Stimulated activated CD4-positive, alpha-beta T cell treated with anti-CD3 and anti-CD28 coated beads, Interleukin-4, amount 100 ng/mL, for 4 hours (primary cell): Measurements from ENCODE around the gene GOLGA8T.
"Not testable (repeated sequence)": the region's sequence is repeated elsewhere in the genome, so short reads cannot be mapped to it uniquely, and the experiment has no call there.

Experiments used
- DNase-seq, 2 experiments: peaks; one replicate each; pipeline ENCODE4 v3.0.0-alpha.2; 2020

The GOLGA8T gene

DNA sequence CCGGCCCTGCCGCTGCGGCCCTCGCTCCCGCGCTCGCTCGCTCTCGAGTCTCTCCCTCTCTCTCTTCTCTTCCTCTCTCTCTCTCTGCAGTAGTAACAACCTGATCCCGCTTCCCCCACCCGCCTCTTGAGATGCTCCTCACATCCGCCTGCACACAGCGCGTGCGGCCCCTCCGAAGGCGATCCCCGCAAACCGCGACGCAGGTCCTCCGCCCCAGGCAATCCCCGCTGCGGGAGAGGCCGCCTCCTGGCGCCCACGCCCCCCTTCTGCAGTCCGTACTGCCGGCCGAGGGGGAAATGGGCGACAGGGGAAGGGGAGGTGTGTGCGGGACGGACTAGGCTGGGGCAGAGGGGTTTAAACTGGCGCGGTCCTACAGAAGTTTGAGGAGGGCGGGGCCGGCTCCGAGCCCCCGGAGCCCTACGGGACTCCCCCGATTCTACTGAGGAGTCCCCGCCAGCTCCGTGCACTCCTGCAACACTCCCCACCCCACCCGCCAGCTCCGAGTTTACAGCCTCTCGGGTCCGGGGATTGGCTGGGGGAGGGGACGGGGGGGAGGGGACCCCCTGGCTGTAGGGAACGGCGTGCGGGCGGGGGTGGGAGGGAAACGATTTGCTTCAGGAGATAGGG, 57.4 kb downstream of the GOLGA8T start:
- DNase-seq = not testable (repeated sequence)

DNA sequence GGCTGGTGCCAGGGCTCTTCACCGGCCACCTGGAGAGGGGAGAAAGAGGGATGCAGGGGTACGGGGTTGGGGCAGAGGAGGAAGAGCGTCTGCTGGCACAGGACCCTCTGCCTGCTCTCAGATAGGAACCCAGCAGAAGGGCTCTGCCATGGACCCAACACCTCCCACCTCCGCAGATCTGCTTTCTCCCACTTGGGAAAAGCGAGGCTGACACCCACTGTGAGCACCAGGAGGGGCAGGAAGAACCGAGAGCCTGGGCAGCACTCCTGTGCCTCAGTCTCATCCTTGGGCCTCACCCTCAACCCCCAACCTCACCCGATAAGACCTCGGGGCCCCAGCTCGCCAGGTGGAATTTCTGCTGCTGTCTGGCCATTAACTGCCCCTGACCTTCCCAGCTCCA, 58.0 kb downstream of the GOLGA8T start:
- not testable (repeated sequence) for DNase-seq
